Measurements from ENCODE around the gene MED14.
"Not testable (repeated sequence)": the region's sequence is repeated elsewhere in the genome, so short reads cannot be mapped to it uniquely, and the experiment has no call there.

The MED14 gene

DNA sequence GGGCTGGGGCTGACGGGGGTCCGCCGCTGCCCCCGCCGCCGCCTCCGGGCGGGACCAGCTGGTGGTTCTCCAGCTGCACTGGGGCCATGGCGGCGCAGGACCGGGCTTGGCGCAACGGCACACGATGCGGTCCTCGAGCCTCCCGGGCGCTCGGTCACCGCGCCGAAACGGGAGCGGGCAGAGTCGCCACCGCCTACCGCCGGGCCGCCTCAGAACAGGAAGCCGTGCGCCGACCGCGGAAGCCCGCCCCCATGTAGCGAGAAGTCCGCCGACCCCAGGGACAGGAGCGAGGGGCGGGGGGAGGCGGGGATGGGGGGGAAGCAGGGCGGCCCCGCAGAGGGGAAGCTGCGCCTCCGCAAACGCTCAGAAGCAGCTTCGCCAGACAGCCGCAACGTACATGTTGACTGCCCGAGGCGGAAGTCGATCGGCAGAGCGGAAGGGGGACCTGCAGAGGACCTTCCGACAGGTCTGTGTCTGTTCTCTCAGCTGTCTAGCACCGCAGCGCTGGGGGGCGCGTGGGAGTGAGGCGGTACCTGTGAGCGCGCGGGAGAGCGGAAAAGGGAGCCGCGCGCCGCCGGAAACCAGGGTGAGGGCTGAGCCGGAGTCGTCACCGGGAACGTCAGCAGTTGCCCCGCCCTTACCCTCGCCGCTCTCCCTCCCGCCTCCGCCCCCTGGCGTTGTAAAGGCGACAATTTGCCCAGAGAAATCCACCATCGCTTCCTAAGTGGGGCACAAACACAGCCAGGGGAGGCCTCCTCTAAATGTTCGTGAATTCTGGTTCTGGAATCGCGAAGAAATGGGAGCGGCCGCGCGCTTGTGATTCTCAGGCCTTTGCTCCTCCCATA, at the start of gene MED14:
Gene MED14, minus strand, starts transcription at position 218 of the 845 bp plus-strand sequence. Its CDS starts 130 bp downstream, at position 88.
- peak; percentile 86 for DNase-seq

DNA sequence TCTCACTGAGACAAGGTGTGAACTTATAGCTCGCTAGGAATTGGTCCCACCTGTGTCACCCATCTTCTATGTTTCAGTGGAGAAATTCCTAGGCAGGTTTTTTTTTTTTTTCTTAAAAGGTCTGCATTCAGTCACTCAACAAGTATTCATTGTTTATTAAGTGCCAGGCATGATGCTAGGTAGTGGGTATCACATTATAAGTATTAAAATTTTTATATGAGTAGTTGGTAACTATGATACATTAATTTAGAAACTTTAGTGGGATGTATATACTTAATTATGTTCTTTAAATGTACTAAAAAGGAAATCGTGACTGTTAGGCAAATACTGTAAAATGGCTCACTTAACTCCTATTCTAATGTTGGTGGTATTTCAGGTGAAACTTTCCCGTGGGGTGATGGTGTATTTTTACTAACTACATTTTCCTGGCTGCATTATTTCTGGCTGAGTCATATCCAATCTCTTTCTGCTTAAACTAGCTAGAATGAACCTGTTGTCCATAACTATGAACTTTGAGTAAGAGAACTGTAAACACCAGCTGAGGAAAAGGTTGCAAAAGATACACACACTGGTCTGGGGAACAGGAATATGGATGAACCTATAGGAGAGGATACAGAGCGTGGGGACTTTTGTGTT, 49.3 kb upstream of the MED14 start:
- DNase-seq: no peak

DNA sequence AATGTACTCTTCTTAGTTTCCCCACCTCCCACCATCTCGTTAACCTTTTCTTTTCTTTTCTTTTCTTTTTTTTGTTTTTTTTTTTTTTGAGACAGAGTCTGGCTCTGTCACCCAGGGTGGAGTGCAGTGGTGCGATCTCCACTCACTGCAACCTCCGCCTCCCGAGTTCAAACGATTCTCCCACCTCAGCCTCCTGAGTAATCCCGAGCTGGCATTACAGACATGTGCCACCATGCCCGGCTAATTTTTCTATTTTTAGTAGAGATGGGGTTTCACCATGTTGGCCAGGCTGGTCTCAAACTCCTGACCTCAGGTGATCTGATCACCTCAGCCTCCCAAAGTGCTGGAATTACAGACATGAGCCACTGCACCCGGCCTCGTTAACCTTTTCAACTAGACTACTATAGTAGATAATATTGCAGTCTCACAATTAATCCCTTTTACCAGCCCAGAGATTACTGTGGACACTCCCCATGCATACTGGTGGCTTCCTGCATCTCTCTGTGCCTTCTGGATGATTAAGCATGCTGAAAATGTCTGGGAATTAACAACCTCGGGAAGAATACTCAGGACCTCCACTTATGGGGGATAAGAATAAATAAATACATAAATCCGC, 47.4 kb upstream of the MED14 start:
- not testable (repeated sequence) for DNase-seq

- DNase-seq: no peak
These were observed 45.6 kb upstream of the MED14 start for GRCh38 chrX:40780951-40781350.

- DNase-seq: no peak
These were observed 44.7 kb upstream of the MED14 start for GRCh38 chrX:40780082-40780481.

DNA sequence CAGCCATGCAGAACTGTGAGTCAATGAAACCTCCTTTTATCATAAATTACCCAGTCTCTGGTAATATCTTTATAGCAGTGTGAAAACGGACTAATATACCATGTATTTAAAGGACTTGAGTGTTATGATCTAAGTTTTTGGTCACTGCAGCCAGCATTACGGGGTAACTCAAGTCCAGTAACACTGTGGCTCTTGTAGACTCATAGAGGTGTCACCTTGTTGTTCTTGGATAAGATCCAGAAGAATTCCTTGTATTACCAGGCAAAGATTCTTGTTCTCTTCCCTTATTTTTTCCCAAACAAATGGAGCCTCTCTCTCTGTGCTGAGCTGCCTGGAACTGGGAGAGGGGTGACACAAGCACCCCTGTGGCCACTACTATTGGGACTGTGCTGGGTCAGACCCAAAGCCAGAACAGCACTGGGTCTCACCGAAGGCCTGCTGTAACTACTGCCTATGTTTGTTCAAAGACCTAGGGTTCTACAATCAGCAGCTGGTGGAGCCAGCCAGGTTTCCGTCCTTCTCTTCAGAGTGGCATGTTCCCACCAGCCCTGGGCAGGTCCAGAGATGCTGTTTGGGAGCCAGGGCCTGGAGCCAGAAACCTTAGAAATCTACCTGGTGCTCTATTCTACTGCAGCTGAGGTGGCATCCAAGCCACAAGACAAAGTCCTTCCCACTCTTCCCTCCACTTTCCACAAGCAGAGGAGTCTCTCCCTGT, 43.7 kb upstream of the MED14 start:
- DNase-seq: peak; percentile 62

- peak; percentile 37 for DNase-seq
These were observed 38.5 kb upstream of the MED14 start for GRCh38 chrX:40773809-40774208.

DNA sequence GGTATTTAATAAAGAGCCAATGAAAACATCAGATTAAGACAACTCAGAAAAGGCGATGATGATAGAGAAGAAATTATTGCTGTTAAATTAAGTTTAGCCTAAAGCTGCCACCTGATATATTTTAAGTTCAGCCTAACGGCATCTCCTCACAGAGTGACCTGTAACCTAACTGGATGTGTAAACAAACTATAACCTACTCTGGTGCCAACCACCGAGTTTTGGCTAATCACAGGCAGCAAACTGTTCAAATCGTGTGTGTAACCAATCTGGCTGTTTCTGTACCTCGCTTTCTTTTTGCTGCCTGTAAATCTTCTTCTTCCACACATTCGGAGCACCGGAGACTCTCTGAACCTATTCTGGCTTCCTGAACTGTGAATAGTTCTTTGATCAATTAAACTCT, 37.8 kb upstream of the MED14 start:
- DNase-seq: no peak

DNA sequence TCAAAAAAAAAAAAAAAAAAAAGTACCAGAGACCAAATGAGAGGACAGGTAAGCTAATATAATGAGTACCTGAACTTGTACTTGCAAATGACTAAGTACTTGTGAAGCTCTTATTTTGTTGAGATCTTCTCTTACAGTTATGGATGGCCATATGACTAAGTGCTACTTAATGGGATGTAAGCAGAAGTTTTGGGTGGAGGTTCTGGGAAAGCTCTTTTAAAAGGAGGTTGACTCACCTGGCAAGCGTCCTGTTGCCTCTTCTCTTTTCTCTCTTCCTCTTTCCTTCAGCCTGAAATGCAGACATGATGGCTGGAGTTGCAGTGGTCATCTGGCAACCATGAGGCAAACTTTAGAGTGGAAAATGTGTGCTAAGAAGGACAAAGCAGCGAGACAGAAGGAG, 36.9 kb upstream of the MED14 start:
- DNase-seq: peak; percentile 70

DNA sequence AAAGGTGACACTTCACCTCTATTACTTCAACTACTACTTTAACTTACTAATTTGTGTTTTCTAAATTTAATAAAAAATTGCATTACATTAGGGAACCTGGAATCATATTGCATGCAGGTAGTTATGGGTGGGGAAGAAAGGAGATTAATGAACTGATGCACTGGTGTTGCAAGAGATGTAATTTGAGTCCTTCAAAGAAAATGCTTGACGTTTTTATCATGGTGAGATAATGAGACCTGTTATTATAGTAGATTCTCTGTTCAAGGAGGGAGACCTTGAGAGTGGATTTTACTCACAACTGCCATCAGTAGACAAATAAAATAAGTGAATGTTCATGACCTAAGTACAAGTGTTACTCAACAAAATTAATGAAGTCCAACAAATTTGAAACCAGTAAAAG, 26.4 kb upstream of the MED14 start:
- DNase-seq: no peak

DNA sequence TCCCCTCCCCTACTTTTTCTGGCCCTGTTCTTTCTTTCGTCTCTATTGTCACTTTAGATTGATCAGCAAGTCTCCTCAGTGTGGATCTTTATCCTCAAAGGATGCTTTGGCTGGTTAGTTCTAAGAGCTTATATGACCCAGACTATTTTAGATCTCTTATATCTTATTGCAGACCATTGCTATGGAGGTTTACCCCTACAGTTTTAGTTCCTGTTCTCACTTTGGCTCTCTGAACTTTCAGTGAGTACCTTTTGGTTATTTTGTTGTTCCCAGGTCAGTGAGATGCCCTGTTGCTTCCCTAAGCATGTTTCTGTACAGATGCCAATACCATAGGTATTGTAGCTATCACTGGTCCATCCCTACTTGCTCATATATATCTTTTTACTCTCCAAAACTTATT, 24.0 kb upstream of the MED14 start:
- no peak for DNase-seq

- DNase-seq: no peak
These were observed 21.7 kb upstream of the MED14 start for GRCh38 chrX:40757058-40757457.

DNA sequence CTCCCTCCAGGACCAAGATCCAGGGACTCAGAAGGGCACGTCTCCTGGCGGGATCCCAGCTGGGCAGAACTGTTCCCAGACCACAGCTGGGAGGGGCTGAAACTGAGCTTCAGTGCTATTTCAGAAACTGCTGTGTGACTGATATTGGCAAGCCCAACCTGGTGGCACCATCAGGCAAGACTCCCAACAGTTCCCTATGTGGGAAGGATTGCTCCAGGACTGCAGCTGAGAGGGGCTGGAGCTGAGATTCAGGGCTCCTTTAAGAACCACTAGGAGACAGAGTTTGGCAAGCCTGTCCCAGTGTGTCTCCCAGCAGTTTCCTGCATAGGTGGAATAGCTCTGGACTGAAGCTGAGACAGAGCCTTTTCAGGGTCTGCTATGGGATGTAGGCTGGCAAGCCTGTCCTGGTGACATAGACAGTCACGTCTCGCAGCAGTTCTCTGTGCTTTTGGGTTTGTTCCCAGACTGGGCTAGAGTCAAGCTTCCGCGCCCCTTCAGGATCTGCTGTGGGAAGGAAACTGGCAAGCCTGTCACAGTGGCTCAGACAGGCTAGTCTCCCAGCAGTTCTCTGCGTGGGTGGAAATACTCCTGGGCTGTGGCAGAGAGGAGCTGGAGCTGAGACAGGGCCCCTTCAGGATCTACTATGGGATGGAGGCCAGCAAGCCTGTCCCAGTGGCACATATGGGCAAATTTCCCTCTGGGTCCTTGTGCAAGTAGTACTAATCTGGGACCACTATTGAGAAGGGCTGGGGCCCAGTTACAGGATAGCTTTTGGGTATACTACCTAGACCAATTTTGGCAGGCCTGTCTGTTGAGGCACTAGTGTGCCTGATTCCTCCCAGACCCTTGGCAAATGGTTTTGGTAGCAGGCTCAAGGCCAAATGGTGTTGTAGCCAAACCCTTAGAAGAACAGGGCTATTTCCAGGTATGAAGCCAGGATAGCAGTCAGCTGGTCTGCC, 20.2 kb upstream of the MED14 start:
- peak; percentile 4 for DNase-seq

GRCh38 chrX:40749681-40750494, 14.5 kb upstream of the MED14 start:
- DNase-seq: no peak

DNA sequence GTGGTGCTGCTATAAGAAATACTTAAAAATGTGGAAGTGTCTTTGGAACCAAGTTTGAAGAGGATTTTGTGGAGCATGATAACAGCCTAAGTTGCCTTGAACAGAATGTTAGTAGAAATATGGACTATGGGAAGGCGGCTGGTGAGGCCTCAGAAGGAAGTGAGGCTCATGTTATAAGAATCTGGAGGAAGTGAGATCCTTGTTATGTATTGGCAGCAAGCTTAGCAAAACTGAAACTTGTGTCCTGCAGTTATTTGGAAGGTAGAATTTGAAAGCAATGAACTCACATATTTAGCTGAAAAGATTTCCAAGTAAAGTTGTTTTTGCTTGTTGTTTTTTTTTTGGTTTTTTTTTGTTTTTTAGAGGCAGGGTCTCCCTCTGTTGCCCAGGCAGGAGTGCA, 13.6 kb upstream of the MED14 start:
- no peak for DNase-seq

DNA sequence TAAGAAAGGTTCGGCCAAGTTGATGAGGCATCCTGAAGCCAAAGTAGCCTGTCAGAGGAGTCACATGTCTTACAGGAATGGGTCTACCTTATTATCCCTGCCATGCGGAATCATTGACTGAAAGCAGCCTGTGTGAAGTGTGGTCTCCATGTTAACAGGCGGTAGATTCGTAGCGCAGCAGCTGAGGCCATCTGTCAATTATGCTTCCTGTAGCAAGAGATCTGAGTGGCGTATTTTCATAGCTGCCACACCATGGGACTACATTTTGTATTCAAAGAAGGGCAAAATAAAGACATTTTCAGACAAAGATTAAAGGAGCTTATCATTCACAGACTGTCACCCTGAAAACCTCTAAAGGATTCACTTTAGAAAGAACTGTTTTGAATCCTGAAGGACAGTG, 11.2 kb upstream of the MED14 start:
- no peak for DNase-seq

- no peak for DNase-seq
These were observed 796 bp upstream of the MED14 start for GRCh38 chrX:40736170-40736505.

DNA sequence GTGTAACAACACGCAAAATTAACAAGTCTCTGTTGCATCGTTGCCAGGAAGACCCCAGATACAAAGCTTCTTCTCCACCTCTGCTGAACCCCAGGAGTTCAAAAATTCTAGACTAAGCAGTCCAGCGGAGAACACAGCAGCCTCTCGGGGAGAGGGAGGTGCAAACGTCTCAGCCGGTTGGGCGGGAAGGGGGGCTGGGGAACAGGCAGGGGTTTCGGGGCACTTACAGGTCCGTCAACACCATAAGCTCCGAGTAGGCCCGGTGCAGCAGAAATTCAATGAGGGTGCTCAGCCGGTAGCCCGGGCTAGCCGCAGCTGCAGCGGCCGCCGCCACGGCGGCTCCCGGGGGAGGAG, 394 bp downstream of the MED14 start:
- DNase-seq: peak; percentile 8

DNA sequence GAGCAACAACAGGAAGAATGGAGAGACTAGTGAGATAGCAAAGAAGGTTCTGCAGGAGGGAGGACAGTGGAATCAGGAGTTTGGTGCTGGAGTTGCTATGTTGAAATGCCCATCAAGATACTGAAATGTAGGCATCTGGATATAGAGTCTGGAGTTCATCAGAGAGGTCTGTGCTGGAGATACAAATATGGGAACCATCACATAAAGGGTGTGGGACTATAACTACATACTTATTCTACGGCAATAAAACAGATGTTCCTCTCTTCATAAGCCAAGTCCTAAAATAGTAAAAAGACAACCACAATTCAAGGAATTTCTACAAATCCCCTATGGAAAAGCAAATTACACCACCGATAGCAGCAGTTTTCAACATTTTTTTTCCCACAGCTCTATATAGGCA, 1.6 kb downstream of the MED14 start:
- peak; percentile 0 for DNase-seq

- DNase-seq: not testable (repeated sequence)
These were observed 2.8 kb downstream of the MED14 start for GRCh38 chrX:40732499-40732898.
